Measurements from ENCODE around the gene FGFR3.

FGFR3 gene

GRCh38 chr4:1789552-1789951, 3.5 kb upstream of the FGFR3 start:
- DNase-seq = no peak

DNA sequence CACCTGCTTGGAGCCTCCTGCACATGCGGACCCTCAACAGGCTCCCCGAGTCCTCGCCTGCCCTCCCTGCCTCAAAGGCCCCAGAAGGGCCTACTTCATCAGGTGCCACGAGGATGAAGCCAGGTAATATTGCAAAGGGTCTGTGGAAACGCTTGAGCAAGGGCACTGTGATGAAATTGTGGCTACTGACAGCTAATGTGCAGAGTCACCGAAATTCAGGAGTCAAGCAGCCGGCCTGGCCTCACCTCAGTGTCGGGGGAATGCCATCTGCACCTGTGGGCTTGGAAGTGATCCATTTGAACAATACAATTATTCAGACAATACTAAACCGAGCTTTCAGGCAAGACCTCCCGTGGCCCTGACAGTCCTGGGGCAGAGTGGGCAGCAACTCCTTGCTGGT, 3.1 kb upstream of the FGFR3 start:
- DNase-seq = no peak

GRCh38 chr4:1792158-1792831, 798 bp upstream of the FGFR3 start:
- no peak for DNase-seq

DNA sequence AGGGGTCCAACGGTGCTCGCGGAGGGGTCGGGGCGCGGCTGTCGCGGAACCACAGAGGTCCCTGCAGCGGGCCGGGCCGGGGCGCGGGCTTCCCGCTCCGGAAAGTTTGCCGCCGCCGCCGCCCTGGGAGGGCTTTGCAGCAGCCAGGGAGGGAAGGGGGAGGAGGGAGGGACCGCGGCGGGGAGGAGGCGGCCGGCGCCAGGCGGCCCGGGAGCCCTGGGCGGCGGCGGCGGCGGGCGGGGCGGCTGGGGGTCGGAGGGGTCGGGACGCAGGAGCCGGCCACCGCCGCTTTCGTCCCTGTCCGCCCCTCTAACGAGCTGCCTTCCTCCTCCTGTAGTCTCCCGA, 375 bp downstream of the FGFR3 start:
- no peak for DNase-seq

GRCh38 chr4:1793940-1794808, 1.1 kb downstream of the FGFR3 start:
- DNase-seq = no peak

GRCh38 chr4:1794809-1795298, 1.8 kb downstream of the FGFR3 start:
- no peak for DNase-seq

- DNase-seq = no peak
These were observed 2.5 kb downstream of the FGFR3 start for GRCh38 chr4:1795299-1796195.

GRCh38 chr4:1796486-1797204, 3.6 kb downstream of the FGFR3 start:
- no peak for DNase-seq

DNA sequence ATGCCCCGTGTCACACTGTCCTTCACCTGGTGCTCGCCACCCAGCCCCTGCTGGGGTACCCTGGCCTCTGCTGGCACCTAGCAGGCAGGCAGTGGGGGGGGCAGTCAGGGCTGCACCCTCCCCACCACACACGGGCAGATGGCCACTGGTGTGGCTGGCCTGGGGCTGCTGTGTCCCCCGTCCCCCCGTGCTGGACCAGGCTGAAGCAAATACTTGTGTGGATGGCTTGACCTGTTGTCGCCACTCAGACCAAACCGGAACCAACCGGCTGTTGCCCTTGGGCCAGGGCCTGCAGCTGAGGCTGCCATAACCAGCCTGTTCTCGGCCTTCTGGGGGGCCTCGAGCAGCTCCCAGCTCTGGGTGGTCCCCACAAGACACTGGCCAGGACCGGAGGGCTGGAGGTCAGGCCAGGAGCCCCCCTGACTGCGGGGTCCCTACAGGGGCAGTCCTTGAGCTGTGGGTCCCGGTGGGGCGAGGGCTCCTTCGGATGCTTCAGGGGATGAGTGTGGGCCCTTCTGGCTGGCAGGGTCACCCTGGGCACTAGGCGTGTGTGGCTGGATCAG, 4.3 kb downstream of the FGFR3 start:
- no peak for DNase-seq

- no peak for DNase-seq
These were observed 4.9 kb downstream of the FGFR3 start for GRCh38 chr4:1797861-1798579.

- no peak for DNase-seq
These were observed 5.7 kb downstream of the FGFR3 start for GRCh38 chr4:1798580-1799386.

- no peak for DNase-seq
These were observed 6.6 kb downstream of the FGFR3 start for GRCh38 chr4:1799387-1800375.

GRCh38 chr4:1800805-1801204, 7.7 kb downstream of the FGFR3 start:
- DNase-seq = no peak

- no peak for DNase-seq
These were observed 8.3 kb downstream of the FGFR3 start for GRCh38 chr4:1801286-1801958.

DNA sequence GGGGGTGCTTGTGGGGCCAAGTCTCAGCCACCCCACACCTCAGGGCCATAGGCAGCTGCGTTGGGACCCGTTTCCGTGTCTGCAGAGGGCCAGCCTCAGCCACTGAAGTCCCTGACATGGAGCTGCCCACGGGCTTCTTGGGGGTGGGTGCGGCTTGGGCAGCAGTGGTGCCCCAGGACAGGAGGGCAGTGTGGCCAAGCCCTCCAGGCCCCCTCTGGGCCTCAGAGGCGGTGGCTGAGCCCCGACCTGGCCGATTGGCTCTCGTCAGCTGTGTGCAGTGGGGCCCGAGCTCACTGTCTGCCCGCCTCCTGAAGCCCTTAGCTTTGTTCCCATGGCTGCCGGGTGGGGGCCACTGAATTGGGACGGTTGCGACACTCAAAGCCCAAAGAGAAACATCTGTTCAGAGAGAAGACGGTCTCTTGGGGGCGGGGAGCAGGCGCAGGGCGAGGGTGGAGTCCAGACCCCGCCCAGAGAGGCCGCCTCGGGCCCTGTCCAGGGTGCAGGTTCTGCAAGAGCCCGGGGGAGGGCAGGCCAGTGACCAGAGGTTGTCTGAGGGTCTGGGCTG, 9.1 kb downstream of the FGFR3 start:
- no peak for DNase-seq

- DNase-seq = no peak
These were observed 9.8 kb downstream of the FGFR3 start for GRCh38 chr4:1802720-1803522.

Measured in cortex of kidney (tissue), 1 donor.